Activated CD4-positive, alpha-beta T cell treated with anti-CD3 and anti-CD28 coated beads, Interleukin-10, Interleukin-2, amounts not matched to agents 100 ng/mL and 50 ng/mL, durations not matched to agents 16 hours and 8 hours (primary cell): ENCODE data around the gene GRM4.
"Not testable (repeated sequence)": the region's sequence is repeated elsewhere in the genome, so short reads cannot be mapped to it uniquely, and the experiment has no call there.

Experiments used
- DNase-seq: peaks from one replicate; pipeline ENCODE4 v3.0.0-alpha.2; 2020

Gene GRM4

DNA sequence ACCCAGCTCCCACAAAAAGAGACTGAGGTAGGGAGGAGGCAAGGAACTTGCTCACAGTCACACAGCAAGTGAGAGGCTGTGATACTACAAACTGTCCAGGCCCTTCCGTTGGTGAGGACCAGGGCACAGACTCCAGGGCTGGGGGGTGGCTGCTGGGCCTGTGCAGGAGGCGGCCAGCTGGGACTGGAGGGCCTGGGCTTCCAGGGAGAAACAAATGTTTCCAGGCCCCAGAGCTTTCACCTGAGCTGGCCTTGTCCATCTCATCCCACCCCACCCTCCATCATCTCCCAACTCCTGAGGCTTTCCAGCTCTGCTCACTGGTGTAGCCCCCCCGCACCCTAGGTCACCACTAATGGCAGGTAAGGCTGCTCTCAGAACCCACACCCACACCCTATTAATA, 86.0 kb downstream of the GRM4 start:
- no peak for DNase-seq

DNA sequence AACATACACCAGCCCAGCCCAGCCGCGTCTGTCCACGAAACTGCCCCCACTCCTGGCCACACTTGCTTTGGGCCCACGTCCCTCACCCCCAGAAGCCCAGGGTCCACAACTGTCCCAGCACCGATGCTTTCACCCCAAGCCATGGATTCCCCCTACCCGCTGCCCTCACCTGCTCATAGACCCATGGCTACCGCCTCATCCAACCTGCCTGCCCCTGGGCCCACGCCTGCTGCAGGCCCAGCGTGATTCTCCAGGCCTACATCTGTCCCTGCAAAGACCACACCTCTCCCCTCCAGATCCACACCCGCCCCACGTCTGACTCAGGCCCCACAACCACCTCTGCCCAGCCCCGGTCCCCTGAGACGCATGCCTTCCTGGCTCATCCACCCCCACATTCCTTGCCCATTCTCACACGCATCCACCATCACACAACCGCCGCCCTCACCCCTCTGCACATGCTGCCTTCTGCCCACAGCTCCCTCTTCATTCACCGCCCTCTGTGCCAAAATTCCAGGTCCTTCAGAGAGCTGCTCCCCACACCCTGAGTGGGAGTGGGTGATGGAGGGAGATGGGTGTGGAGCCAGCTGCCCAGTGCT, 86.7 kb downstream of the GRM4 start:
- no peak for DNase-seq

DNA sequence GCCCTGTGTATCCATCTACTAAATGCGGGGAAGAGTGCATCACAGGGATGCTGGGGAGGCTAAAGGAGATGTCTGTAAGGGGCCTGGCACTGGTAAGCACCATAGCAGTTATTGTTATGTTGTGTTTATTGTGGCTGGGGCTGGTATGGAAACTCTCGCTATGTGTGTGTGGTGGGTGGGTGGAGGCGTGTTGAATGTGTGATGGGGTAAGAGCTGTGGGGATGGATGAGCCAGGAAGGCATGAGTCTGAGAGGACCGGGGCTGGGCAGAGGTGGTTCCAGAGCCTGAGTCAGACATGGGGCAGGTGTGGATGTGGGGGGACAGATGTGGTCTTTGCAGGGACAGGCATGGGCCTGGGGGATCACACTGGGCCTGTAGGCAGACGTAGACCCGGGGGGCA, 88.1 kb downstream of the GRM4 start:
- DNase-seq: peak; percentile 7

DNA sequence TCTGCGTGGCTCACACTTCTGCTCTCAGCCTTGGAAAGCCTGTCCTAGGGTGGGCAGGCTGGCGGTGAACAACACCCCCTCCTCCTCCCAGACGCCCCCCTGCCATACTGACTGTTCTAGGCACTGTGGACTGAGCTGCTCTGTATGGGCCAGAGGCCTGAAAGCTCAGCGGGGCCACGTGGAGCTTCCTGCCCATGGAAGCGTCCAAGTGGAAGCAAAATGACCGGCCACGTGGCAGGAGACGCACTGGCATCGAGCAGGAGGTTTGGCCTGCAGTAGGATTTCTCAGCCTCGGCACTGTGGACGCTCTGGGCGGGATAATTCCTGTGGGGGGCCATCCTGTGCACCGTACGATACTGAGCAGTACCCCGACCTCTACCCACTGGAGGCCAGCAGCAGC, 88.7 kb downstream of the GRM4 start:
- no peak for DNase-seq

DNA sequence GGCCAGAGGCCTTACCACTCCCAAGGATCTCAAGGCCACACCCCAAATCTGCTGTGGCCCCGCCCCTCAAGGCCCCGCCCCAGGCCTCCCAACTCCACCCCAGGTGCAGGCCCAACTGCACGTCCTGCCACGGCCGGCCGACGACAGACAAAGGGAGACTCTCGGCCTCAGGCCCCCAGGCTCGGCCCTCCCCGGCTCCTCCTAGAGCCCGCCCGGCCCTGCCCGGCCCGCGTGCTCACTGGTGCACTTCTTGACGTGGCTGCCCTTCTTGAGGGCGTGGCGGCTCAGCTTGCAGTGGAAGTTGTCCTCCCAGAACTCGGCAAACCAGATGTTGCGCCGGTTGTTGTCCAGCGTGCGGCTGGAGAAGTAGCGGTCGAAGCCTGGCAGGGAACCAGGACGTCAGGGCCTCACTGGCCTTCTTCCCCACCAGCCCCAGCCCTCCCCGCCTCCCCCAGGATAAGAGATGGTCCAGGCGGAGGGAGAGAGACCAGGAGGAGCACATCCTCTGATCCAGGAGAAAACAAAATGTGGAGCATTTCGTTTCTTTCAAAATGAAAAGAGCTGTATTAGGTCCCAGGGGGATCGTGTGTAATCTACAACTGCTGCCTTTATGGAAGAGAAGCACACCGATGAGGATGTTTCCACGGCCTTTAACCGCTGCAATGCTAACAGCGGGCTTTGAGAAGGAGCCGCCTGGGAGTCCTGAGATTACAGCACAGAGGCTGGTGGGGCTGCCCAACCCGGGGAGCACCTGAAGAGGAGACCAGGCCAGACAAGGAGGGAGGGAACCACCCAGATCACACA, 89.4 kb downstream of the GRM4 start:
- peak; percentile 18 for DNase-seq

DNA sequence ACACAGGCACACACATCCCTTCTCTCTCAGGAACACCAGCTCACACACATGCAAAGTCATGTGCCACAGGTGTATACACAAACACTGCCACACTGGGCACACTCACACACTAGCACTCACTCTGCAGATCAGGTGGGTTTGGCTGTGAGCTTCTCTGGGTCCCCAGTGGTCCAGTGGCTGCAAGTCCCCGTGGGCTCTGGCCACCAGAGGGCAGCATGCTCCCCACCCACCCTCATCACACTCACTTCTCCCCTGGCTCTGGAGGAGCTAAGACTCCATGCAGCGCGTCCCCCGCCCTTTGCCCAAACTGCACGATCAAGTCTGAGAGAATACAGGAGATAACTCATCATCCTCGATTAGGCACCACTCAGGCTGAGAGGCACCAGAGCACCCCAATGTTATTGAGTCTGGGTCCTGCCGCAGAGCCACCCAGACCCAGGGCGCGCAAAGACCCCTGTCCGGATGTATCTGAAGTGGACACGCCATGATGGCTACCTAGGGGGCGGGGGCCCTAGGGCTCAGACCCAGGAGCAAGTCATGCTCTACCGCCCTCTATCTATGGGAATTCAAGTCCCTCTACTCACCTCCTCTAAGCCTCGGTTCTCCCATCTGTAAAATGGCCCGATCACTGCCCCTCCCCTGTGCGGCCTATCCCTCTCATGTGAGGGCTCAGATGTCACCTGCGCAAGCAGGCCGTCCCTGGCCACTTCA, 90.5 kb downstream of the GRM4 start:
- peak; percentile 65 for DNase-seq

DNA sequence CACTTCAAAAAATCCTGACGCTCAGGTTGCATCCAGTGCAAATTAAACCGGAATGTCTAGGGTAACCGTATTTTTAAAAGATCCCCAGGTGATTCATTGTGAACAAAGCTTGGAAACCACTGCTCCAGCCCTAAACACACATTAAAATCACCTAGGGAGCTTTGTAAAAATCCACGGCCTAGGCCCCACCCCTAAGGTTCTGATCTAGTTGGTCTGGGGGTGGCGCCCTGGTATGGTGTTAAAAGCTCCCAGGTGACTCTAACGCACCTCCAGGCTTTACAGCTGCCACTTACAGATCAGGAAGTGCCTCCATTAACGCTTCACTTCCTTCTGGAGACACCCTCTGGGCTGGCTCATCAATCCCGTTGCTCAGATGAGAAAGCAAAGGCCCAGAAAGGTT, 92.2 kb downstream of the GRM4 start:
- DNase-seq: no peak

DNA sequence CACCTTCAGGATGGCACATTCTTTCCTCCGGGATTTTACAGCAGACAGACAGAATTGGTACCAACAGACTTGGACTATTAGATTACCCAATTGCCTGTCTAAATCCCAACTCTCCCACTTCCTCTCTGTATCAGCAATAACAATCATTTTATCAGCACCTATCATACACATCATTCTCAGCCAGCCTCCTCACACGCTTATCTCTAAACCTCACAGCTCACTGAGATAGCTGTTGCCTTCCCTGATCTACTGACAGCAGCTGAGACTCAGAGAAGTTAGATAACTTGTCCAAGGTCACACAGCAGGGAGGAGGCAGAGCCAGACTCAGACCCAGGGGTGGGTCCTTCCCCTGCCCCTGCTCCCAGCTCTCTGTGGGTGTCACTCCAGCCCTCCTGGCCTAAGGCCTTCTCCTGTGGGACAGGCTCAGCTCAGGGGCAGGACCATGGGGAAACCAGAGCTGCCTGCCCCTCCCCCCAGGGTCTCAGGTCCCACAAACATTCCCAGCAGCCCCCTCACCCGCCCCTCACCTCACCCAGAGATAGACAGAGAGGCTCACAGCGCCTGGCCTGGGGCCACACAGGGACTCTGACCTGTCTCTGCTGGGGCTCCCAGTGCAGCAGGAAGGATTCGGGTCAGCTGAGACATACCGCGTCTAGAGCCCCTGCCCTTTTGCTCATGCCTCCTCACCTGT, 92.8 kb downstream of the GRM4 start:
- DNase-seq: no peak

DNA sequence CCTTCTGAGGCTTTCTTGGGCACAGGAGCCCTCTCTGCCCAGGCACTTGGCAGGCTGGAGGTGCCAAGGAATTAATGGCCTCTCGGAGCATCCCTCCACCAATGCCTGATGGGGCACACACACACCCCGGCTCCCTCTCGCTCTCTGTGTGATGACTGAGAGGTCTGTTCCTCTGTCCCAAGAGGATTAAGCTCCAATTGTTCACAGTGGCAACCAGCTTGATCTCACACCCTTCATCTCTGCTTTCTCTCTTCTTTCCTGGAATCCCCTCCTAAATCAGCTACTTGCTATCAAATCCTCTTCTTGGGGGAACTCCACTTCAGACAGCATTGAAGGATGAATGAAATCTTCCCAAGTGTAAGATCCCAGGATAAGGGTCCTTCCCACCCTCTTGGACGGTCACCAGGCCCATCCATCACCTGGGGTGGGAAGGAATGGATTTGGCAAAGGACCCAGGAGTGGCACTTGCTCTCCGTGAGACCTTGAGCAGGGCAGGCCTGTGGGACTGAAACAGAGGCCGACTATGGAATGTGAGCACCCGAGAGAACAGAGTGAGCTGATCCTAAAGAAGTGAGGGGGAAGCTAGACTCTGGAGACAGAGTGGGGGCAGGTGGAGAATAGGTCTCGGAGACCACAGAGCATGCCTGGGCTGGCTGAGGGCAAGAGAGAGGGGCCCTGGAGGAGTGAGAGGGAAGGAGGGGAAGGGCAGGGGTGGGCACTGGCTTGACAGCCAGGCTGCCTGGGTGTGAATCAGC, 93.6 kb downstream of the GRM4 start:
- DNase-seq: no peak

DNA sequence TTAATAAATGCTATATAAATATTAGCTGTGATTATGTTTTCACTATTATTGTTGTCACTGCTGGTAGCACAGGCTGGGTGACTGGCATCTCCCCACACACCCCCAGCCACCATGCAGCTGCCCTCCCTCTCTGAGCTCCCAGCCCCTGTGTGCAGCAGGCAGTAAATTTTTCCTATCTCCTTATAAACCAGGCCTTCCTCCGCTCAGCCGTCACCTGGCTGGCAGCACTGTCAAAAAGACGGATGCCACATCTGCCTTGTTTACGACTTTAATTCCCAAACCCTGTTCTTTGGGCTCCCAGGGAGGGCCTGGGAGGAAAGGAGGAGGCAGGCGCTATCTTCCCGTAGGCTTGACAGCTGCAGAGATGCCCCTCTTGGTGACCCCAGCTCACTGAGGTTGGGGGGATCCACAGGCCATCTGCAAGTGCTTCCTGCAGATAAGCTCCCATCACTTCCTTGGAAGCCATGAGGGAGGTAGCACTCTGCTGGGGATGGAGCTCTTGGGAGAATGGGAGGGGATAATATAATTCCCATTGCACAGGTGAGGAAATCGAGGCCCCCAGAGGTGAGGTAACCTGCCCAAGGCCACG, 94.5 kb downstream of the GRM4 start:
- DNase-seq: no peak

DNA sequence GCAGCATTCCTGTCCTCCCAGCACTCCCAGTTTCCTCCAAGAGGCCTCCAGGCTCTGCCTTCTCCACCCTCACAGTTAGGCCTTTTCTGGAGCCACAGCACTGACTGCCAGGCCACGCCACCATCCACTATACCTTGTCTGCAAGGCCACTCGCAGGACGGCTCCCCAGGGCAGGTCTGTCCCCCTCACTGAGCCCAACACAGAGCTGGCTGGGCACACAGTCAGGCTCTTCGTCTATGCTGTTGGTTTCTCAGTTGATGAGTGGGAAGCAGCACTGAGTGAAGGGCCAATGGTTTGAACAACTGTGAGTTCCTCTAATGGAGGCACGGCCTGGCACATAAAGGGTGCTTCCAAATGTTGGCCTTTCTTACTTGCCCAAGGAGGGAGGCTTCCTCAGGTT, 95.2 kb downstream of the GRM4 start:
- DNase-seq: no peak

DNA sequence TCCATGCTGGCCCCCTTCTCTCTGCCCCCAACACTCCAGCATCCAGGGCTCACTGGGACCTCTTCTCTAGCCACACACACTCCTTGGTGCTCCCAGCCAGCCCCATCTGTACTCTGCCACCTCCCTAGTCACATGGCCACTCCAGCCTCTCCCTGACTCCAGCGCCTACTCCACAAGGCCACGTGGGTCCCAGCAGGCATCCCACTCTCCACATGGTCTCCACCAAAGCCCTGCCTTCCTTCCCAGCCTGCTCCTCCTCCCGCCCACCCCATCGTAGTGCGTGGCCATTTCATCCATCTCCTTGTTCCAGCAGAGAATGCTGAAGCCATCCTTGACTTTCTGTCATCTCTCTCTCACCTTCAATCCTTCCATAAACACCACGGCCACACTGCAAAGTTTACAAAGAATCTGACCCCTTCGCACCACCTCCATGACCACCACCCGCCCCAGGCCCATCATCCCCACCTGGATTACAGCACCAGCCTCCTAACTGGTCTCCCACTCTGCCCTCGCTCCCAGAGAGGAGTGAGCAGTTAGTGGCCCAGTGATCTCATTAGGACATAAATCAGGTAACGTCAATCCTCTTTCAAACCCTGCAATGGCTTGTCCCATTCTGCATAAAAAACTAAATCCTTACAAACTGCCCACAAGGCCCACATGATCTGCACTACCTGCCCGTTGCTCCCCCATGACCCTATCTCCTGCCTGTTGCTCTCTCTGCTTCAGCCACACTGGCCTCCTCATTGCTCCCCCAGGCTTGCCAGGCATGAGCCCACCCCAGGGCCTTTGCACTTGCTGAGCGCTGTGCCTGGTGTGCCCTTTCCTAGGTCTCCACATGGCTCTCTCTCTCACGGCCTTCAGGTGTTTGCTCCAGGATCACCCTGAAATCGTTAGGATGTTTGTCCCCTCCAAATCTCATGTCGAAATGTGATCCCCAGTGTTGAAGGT, 96.2 kb downstream of the GRM4 start:
- DNase-seq: no peak

DNA sequence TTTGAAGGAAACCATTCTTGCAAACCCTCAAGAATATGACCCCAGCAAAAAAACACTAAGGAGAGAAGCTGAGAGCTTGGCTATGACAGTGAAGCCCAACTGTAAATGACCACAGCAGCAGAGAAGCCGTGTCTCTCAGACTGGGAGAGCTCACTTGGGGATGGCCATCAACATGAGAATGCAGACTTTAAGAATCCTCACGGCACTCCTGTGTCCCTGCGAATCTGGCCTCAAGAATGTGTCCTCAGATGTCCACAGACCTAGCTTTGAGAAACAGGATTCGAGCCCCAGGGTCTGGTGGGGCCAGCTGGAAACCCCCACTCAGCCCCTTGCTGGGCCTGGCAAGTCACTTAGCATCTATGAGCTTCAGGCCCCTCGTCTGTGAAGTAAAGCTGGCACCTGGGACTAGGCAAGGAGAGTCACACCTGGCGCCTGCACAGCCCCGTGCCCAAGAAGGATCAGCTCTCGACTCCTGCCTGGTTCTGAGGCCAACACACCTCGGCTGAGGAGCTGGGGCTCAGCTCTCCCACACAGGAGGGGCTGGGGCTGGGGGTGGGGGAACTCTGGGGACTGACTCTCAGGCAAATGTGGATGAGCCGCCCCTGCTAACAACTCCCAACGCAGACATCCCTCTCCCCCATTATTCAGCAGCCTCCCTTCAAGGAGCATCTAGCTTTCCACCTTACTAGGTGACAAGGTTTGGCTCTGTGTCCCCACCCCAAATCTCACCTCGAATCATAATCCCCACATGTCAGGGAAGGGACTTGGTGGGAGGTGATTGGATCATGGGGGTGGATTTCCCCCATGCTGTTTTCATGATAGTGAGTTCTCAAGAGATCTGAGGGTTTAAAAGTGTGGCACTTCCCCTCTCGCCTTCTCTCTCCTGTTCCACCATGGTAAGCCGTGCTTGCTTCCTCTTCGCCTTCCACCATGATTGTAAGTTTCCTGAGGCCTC, 97.7 kb downstream of the GRM4 start:
- no peak for DNase-seq

DNA sequence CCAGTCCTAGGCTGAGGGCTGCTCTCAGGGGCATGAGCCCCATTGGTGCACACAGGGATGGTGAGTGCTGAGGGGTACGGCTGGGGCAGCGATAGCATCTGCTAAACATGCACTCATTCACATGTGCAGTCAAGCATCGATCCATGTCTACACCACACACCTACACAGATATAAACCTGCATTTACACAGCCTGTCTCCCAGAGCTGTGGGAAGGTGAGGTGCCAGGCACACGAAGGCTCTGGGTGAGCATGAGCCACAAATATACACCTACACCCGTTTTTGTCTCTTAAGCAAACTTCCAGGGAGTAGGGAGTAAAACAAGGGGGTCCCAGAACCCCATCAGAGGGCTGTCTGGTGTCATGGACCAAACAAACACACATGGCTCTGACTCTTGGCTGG, 99.3 kb downstream of the GRM4 start:
- no peak for DNase-seq

DNA sequence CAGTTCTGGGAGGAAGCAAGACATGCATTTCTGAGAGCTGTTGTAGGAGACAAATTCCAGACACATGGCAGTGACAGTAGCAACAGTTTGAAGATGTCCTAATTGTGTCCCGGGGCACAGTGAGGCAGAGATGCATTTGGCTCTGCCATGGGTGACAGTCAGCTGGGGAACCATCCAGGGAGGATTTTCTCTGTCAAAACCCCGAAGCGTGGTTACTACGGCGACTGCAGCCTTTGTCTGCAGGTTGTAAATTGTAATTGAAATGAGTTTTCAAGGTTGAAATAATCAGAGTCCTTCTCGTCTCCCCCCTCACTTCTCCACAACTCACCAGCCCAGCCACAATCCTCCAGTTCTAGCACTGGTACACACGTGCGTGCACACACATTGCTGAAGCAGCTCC, 100.1 kb downstream of the GRM4 start:
- DNase-seq: no peak

DNA sequence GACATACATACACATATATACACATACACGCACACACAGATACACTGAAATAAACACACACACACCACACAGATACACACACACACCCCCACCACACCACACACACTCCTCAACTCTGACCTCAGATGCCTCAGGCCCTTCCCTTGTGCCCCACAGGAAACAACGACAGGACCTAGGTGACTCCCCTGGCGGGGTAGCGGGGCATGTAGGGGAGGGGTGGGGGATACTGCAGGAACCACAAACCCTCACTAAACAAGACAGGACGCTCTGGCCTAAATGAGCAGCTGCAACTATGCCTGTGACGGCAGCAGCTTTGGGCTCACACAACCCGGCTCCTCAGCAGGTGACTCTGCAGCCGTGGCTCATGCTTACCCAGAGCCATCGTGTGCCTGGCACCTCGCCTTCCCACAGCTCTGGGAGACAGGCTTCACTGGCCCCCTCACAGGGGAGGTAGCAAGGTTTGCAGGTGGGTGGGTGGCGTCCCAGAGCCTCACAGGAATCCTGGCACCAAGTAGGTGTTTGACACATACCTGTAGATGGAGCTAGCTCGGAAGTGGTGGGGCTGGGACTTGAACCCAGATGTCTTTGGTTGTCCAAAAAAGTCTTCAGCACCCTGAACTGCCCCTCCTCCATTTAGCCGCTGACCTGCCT, 100.8 kb downstream of the GRM4 start:
- DNase-seq: no peak

DNA sequence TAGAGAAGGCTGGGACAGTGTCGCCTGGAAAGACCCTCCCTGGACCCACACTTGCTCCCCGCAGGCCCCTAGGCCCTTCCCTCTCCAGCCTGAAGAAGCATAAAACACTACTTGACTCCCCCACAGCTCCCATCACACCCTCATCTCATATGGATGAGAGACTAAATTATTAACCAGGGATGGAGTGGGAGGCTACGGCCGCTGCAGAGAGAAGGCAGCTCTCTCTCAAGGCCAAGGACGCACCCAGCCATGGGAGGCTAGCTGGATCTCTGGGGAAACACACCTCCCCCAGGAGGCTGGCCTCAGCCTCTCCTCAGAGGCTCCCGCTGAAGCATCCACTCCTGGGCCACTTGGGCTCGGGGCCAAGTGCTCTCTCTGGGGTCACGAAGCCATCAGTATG, 102.5 kb downstream of the GRM4 start:
- DNase-seq: no peak

DNA sequence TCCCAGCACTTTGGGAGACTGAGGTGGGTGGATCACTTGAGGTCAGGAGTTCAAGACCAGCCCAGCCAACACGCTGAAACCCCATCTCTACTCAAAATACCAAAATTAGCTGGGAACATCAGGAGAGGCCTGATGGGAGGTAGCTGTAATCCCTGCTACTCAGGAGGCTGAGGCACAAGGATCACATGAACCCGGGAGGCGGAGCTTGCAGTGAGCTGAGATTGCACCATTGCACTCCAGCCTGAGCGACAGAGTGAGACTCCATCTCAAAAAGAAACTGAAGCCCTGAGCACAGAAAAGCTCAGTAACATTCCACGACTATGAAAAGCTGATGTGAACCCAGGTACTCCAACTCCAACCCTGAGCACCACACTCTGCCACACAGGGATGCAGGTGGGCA, 103.9 kb downstream of the GRM4 start:
- not testable (repeated sequence) for DNase-seq

DNA sequence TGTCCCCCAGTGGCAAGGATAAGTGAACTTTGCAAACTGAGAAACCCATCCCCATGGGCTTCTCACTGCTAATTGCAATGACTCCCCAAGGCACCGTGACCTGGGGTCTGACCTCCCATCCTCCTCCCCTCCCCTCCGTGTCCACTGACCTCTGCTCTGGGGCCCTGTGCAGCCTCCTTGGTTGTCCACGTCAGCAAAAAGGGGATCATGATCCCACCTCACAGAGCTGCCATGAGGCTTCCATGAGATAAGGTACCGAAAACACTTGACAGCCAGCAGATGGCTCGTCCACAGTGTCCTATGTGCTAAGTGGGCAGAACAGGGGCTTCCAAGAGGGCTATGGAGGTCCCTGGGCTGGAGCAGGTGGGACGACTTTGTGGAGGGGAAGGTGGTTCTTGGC, 104.5 kb downstream of the GRM4 start:
- no peak for DNase-seq

DNA sequence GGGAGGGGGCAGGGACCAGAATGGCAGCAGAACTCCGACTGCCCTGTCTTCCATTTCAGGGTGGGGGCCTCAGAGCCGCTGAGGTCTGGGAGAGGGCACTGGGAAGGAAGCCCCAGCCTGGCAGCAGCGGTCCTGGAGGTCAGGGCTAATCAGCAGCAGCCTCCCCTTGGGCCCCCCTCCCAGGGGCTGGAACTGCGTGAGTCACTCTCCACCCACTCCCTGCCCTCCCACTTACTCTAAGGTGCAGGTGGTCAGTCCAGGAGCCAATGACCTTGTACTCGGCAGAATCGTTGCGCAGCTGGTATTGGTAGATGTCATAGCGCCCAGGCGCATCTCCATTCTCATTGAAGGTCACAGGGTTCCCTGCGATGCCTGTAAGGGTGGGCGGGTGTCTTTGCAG, 105.9 kb downstream of the GRM4 start:
- DNase-seq: no peak
